KOPT-K1 (cell line): ENCODE measurements around the gene HSCB.

Experiments
- H3K27ac ChIP-seq: fragments of 200-600 bp; sonication (generic); 2 replicates; pipeline ENCODE4 v1.5.1; 2016; ENCODE audit warnings: antibody characterized with exemption, mild to moderate bottlenecking, low read depth, low read length; ENCODE audit not compliant: poor library complexity, severe bottlenecking
- H3K36me3 ChIP-seq: fragments of 200-600 bp; sonication (generic); 2 replicates; pipeline ENCODE4 v1.5.1; 2017; ENCODE audit warnings: antibody characterized with exemption, mild to moderate bottlenecking, low read length, moderate library complexity; ENCODE audit not compliant: insufficient read depth
- H3K9me3 ChIP-seq: fragments of 200-600 bp; sonication (generic); 2 replicates; pipeline ENCODE4 v1.5.1; 2017; ENCODE audit warnings: antibody characterized with exemption, low read length, mild to moderate bottlenecking; ENCODE audit not compliant: insufficient read depth, poor library complexity, severe bottlenecking

Gene HSCB

DNA sequence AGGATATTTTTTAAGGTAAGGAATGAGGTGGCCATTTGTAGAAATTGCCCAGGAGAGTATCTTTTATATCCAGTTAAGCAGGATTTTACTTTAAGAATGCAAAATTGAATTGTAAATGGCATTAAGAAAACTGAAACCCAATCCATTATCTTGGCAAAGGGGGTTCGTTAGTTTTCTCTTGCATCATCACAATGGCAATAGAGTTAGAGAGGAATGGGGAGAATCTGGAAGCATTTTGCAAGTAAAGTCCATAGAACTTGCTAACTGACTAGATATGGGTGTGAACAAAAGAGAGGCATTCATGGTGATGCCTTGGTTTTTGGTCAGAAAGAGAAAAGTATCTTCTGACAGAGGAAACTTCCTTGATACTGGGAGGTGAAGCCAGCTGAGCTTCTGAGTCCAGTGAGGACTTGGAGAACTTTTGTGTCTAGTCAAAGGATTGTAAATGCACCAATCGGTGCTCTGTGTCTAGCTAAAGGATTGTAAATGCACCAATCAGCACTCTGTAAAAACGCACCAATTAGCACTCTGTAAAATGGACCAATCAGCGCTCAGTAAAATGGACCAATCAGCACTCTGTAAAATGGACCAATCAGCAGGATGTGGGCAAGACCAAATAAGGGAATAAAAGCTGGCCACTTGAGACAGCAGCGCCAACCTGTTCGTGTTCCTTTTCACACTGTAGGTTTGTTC, 27.0 kb downstream of the HSCB start:
- no peak overlapping the region for H3K27ac ChIP-seq
- no peaks in the 10 kb centered on the region for H3K36me3 ChIP-seq
- H3K9me3 ChIP-seq = peaks cover 6% of the 10 kb centered on the region

GRCh38 chr22:28769394-28770085, 27.7 kb downstream of the HSCB start:
- Histone ChIP-seq H3K27ac (no peak overlapping the region), H3K9me3 (peaks cover 6% of the 10 kb centered on the region), H3K36me3 (peaks cover 4% of the 10 kb centered on the region)

- Histone ChIP-seq H3K27ac (no peak overlapping the region), H3K36me3 (peaks cover 22% of the 10 kb centered on the region), H3K9me3 (peaks cover 6% of the 10 kb centered on the region)
Observed at GRCh38 chr22:28771195-28771791, 29.5 kb downstream of the HSCB start.

- Histone ChIP-seq H3K36me3 (peaks cover 36% of the 10 kb centered on the region), H3K27ac (peak within 1 kb of the TSS; percentile 92), H3K9me3 (peaks cover 6% of the 10 kb centered on the region)
Observed at GRCh38 chr22:28772633-28773460, 31.0 kb downstream of the HSCB start, which contains the start of gene CCDC117. Gene CCDC117, plus strand, starts transcription at chr22:28772695. Its CDS starts 155 bp downstream, at chr22:28772850.

DNA sequence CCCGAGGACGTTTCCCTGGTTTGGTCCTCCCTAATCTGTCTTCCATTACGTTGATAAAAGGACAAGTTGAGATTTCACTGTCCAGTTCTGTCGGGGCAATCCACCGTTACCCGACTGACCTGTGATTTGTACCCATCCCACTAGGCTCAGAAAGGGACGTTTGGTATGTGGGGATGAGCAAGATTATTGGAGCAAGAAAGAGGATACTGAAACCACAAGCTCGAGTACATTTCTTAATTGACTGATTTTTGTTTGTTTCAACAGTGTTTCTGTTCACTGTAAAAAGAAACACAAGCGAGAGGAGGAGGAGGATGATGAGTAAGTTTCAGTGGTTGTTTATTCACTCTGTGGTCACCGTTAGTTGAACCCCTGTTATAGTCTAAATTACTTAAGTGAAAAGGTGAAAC, 31.6 kb downstream of the HSCB start:
- Histone ChIP-seq H3K27ac (peak overlapping the region; percentile 92), H3K9me3 (peaks cover 6% of the 10 kb centered on the region), H3K36me3 (peaks cover 42% of the 10 kb centered on the region)

DNA sequence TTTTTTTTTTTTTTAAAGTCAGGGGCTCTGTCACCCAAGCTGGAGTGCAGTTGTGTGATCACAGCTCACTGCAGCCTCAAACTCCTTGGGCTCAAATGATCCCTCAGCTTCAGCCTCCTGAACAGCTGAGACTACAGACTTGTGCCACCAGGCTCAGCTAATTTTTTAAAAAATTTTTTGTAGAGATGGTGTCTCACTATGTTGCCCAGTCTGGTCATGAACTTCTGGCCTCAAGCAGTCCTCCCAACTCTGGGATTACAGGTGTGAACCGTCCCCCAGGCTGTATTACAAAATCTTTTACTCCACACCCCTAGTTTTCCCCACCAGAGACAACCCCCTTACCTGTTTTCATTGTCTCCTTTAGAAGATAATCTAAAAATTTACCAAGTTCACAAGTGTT, 32.5 kb downstream of the HSCB start:
- Histone ChIP-seq H3K27ac (no peak overlapping the region), H3K36me3 (peaks cover 51% of the 10 kb centered on the region), H3K9me3 (peaks cover under 1% of the 10 kb centered on the region)

DNA sequence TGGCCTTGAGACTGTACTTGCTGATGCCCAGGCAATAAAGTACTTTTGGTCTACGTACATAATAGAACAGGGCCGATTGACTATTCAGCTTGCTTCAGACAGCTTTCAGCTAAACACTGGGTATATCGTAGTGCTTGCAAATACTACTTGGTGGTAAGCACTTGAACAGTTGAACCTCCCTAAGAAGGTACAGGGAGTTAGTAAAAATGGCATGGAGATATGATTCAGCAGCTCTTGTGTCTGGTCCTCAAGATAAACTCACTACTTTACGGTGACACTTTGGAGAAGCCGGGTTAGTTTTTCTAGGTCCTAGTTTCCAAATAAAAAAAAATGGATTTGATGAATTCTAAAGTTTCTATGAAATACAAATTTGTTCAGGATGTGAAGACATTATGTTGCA, 38.0 kb downstream of the HSCB start:
- Histone ChIP-seq H3K9me3 (no peaks in the 10 kb centered on the region), H3K27ac (no peak overlapping the region), H3K36me3 (peaks cover 95% of the 10 kb centered on the region)

DNA sequence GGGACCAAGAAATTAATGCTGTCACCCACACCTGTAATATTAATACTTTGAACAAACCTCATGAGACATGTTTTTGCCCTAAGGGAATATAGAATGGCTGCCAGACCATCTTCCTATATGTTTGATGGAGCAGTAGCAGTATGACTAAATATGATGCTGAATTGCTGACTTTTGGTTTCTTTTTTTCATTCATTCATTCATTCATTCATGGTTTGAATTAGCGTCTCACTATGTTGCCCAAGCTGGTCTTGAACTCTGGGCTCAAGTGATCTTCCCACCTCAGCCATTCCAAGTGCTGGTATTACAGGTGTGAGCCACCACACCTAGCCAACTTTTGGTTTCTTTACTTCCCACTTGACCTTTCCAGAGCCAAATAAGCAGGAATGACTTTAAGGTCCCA, 38.5 kb downstream of the HSCB start:
- no peaks in the 10 kb centered on the region for H3K9me3 ChIP-seq
- no peak overlapping the region for H3K27ac ChIP-seq
- H3K36me3 ChIP-seq = peaks cover 95% of the 10 kb centered on the region

GRCh38 chr22:28783786-28784671, 42.2 kb downstream of the HSCB start:
- Histone ChIP-seq H3K36me3 (peaks cover 96% of the 10 kb centered on the region), H3K9me3 (no peaks in the 10 kb centered on the region), H3K27ac (no peak overlapping the region)

DNA sequence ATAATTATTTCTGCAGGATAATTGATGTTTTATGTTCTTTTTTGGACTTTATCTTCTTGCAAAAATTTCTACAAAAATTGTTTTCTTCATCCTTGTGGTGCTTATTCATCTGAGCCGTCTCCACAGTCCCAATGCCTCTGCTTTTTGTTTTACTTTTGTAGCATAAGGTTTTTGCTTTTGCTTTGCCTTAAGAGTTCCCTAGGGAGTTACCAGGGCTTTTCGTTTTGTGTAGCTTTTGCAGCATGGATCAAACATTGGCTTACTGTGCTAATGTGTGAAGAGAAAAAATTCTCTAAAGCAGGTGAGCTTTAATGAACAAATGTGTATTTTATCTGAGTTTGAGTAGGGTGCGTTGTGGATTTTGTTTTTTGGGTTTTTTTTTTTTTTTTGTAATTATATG, 46.8 kb downstream of the HSCB start:
- H3K36me3 ChIP-seq = peaks cover 76% of the 10 kb centered on the region
- H3K27ac ChIP-seq = no peak overlapping the region
- no peaks in the 10 kb centered on the region for H3K9me3 ChIP-seq

- Histone ChIP-seq H3K9me3 (no peaks in the 10 kb centered on the region), H3K27ac (no peak overlapping the region), H3K36me3 (peaks cover 76% of the 10 kb centered on the region)
Observed at GRCh38 chr22:28791124-28791523, 49.3 kb downstream of the HSCB start.

DNA sequence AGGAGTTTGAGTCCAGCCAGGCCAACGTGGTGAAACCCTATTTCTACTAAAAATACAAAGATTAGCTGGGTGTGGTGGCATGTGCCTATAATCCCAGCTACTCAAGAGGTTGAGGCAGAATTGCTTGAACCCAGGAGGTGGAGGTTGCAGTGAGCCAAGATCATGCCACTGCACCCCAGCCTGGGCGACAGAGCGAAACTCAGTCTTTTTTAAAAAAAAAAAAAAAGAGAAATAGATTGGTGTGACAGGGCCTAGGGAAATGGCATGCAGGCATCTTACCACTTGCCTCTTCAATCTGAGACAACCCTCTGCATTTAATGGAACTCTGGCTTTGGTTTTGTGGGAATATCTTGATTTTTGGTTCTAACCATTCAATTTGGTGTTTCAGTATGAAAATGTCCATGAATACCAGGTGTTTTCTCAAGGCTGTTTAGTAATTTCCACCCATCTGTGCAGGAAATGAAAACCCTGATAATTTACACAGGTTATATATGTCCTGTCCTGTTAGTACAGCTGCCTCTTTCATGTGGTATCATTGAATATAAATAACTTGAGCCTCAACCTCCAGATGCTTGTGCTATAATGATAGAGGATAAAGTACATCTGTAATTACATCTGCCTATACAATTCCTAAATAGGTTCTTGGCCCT, 50.1 kb downstream of the HSCB start:
- H3K9me3 ChIP-seq = no peaks in the 10 kb centered on the region
- peaks cover 76% of the 10 kb centered on the region for H3K36me3 ChIP-seq
- no peak overlapping the region for H3K27ac ChIP-seq

DNA sequence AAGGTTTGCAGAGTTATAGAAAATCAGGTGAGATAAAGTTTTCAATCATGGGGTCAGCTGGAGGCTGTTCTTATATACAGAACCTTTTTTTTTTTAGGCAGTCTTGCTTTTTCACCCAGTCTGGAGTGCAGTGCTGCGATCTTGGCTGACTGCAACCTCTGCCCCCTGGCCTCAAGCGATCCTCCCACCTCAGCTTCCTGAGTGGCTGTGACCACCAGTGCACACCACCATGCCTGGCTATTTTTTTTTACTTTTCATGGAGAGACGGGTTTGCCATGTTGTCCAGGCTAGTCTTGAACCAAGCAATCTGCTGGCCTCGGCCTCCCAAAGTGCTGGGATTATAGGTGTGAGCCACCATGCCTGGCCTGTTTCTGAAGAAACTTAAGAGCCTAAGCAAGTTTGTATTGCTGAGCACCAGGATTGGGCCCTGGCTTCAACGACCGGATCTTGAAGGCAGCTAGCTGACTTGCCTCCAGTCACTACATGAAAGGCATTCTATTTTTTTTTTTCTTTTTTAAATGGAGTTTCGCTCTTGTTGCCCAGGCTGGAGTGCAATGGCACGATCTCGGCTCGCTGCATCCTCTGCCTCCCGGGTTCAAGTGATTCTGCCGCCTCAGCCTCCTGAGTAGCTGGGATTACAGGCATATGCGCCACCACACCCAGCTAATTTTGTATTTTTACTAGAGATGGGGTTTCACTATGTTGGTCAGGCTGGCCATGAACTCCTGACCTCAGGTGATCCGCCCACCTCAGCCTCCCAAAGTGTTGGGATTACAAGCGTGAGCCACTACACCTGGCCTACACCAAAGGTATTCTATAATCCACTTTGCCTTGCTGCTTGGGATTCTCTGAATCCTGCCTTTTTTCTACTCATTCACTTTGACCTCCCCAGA, 50.9 kb downstream of the HSCB start:
- Histone ChIP-seq H3K9me3 (no peaks in the 10 kb centered on the region), H3K27ac (no peak overlapping the region), H3K36me3 (peaks cover 74% of the 10 kb centered on the region)
